AG09319 (cell line): ENCODE measurements around the gene CORO2B.

Experiments
- DNase-seq: peaks from one replicate; pipeline ENCODE4 v3.0.0-alpha.2; 2010; ENCODE audit warnings: low read depth; ENCODE audit errors: extremely low read depth
- TF ChIP-seq, protein P1 (sequence below): IDR thresholded peaks from 2 replicates; pipeline ENCODE4 v1.5.1; 2011; ENCODE audit warnings: low read depth, mild to moderate bottlenecking, inconsistent platforms, low read length, moderate library complexity

Gene CORO2B

GRCh38 chr15:68672251-68672650 lies 93.5 kb downstream of the CORO2B start:
- no peak for DNase-seq
- TF ChIP-seq, protein P1, sequence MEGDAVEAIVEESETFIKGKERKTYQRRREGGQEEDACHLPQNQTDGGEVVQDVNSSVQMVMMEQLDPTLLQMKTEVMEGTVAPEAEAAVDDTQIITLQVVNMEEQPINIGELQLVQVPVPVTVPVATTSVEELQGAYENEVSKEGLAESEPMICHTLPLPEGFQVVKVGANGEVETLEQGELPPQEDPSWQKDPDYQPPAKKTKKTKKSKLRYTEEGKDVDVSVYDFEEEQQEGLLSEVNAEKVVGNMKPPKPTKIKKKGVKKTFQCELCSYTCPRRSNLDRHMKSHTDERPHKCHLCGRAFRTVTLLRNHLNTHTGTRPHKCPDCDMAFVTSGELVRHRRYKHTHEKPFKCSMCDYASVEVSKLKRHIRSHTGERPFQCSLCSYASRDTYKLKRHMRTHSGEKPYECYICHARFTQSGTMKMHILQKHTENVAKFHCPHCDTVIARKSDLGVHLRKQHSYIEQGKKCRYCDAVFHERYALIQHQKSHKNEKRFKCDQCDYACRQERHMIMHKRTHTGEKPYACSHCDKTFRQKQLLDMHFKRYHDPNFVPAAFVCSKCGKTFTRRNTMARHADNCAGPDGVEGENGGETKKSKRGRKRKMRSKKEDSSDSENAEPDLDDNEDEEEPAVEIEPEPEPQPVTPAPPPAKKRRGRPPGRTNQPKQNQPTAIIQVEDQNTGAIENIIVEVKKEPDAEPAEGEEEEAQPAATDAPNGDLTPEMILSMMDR, result no peak

GRCh38 chr15:68672781-68673205 lies 94.0 kb downstream of the CORO2B start:
- no peak for DNase-seq
- TF ChIP-seq, protein P1, result peak; percentile 46

- TF ChIP-seq, protein P1, result no peak
- DNase-seq, result no peak
Observed at GRCh38 chr15:68674975-68675374, 96.2 kb downstream of the CORO2B start.

- TF ChIP-seq, protein P1, result no peak
Observed at GRCh38 chr15:68676011-68676605, 97.3 kb downstream of the CORO2B start.

GRCh38 chr15:68676926-68677325 lies 98.1 kb downstream of the CORO2B start:
- TF ChIP-seq, protein P1, result no peak

More at GRCh38 chr15:68676011-68676605, 97.3 kb downstream of the CORO2B start:
- no peak for DNase-seq

GRCh38 chr15:68677996-68678395 lies 99.2 kb downstream of the CORO2B start:
- TF ChIP-seq, protein P1, result no peak
- DNase-seq, result no peak

More at GRCh38 chr15:68676926-68677325, 98.1 kb downstream of the CORO2B start:
- no peak for DNase-seq

- TF ChIP-seq, protein P1, result no peak
- no peak for DNase-seq
Observed at GRCh38 chr15:68678746-68679145, 100.0 kb downstream of the CORO2B start.
